ENCODE measurements around the gene ZNF654.

GRCh38 chr3:88058581-88059379 is at the start of gene ZNF654, which contains the start of gene CGGBP1:
- TF ChIP-seq, protein P1, sequence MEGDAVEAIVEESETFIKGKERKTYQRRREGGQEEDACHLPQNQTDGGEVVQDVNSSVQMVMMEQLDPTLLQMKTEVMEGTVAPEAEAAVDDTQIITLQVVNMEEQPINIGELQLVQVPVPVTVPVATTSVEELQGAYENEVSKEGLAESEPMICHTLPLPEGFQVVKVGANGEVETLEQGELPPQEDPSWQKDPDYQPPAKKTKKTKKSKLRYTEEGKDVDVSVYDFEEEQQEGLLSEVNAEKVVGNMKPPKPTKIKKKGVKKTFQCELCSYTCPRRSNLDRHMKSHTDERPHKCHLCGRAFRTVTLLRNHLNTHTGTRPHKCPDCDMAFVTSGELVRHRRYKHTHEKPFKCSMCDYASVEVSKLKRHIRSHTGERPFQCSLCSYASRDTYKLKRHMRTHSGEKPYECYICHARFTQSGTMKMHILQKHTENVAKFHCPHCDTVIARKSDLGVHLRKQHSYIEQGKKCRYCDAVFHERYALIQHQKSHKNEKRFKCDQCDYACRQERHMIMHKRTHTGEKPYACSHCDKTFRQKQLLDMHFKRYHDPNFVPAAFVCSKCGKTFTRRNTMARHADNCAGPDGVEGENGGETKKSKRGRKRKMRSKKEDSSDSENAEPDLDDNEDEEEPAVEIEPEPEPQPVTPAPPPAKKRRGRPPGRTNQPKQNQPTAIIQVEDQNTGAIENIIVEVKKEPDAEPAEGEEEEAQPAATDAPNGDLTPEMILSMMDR (IDR thresholded peaks at IDR 0.05) = peak in 1 of 4 experiments; percentile 11
- peak; percentile 58 to 78 for TF ChIP-seq POLR2A (IDR thresholded peaks at IDR 0.05)

All from gastroesophageal sphincter (tissue), 3 donors.